HG03571 (cell line): ENCODE measurements around the gene DNAJC21.

Experiments
- ATAC-seq: cut with Tn5 transposase; IDR thresholded peaks from one replicate; pipeline ENCODE4 v1.9.1; 2021; ENCODE audit not compliant: unreplicated experiment

DNAJC21 gene

DNA sequence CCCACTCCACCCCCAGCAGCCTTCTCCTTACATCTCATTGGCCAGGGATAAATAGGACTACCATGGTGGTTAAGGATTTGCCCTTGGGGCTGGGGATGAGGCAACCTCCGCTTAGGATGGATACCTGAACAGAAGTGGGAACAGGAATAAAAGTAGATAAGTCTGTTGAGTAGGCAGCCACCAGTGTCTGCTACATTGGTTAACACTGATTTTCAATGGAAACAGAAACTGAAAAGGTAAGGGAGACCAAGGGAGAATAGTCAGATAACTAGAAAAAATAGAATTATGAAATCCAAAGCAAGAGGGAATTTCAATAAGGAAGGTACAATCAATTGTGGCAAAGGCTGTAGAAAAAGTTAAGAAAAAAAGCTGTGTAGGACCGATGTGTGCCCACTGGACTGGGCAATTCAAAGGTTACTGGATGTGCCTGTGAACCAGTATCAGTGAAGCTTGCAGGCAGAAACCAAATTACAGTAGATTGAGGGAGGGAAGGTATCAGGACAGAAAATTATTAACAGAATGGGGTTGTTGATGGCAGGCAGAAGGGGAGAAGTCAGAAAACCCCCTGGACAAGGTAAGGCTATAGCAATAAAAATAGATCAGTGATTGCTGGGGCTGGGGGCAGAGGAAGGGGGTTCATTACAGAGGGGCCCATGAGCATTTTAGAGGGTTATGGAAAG lies 48.7 kb downstream of the DNAJC21 start:
- ATAC-seq, result peak; percentile 97

DNA sequence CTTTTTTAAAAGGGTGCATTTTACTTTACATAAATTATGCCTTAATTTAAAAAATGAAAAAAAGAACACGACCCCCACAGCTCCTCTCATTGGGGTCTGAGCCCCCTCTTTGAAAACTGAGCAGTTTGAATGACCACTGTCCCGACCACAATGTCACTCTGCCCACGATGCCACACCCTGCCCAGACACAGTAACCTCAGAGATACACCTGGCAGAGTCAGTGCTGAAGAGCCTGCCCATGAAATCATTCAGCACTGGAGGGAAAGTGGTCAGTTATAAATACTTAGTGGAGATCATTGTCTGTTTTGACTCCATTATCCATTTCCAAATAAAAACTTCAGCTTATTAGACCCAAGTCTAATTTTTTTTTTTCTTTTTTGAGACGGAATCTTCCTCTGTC lies 49.3 kb downstream of the DNAJC21 start:
- ATAC-seq, result peak; percentile 40

DNA sequence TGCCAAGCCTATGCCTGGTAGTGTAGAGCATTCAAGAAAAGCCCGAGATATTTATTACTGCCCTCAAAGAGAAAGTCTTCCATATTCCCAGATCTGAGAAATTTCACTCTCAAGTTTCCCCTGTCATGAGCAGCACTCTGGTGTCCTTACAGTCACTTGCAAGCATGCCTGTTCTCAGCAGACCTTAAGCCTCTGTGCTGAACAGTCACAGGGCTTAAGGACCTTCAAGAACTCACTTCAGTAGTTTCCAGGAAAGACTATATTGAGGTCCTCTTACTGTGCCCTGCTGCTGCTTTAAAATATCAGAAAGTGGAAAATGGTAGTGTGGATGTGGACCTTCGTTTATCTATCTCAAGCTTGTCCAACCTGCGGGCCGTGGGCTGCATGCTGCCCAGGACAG lies 53.5 kb downstream of the DNAJC21 start:
- ATAC-seq, result no peak

GRCh38 chr5:34986965-34987364 lies 57.6 kb downstream of the DNAJC21 start:
- no peak for ATAC-seq

GRCh38 chr5:34991486-34992238 lies 62.3 kb downstream of the DNAJC21 start:
- no peak for ATAC-seq

- no peak for ATAC-seq
Measured at GRCh38 chr5:34993951-34994350, 64.6 kb downstream of the DNAJC21 start.

DNA sequence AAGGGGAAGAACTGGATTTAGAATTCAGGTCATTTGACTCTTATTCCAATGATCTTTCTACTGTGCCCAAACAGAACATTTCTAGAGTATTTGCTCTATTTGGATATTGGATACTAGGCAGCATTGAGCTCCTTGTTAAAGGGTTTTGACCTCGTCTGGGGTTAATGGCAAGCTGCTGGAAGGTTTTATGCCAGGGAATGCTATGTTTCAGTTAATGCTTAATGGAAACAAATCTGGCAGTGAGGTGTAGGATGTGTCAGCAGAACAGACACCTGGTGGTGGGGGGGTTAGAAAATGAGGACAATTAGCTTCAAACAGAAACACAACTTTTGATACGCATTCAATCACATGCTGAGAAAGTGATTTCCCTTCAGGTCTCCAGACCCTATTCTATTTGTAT lies 66.9 kb downstream of the DNAJC21 start:
- no peak for ATAC-seq

GRCh38 chr5:34998058-34998789 lies 68.9 kb downstream of the DNAJC21 start:
- no peak for ATAC-seq

DNA sequence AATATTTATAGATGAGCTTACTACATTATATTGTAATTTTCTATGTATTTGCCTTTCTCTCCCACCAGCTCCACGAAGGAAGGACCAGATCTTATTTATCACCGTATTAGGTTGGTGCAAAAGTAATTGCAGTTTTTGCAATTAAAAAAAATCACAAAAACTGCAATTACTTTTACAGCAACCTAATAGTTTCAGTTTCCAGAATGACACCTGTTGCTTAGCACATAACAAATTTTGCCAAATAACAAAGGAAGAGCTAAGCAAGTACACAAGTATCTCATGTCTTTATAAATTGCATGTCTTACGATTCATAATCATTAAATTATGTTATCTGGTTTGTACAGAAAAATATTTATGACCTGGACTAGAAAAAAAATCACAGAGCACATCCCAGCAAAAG lies 72.5 kb downstream of the DNAJC21 start:
- ATAC-seq, result no peak

- no peak for ATAC-seq
Measured at GRCh38 chr5:35002459-35002858, 73.1 kb downstream of the DNAJC21 start.

DNA sequence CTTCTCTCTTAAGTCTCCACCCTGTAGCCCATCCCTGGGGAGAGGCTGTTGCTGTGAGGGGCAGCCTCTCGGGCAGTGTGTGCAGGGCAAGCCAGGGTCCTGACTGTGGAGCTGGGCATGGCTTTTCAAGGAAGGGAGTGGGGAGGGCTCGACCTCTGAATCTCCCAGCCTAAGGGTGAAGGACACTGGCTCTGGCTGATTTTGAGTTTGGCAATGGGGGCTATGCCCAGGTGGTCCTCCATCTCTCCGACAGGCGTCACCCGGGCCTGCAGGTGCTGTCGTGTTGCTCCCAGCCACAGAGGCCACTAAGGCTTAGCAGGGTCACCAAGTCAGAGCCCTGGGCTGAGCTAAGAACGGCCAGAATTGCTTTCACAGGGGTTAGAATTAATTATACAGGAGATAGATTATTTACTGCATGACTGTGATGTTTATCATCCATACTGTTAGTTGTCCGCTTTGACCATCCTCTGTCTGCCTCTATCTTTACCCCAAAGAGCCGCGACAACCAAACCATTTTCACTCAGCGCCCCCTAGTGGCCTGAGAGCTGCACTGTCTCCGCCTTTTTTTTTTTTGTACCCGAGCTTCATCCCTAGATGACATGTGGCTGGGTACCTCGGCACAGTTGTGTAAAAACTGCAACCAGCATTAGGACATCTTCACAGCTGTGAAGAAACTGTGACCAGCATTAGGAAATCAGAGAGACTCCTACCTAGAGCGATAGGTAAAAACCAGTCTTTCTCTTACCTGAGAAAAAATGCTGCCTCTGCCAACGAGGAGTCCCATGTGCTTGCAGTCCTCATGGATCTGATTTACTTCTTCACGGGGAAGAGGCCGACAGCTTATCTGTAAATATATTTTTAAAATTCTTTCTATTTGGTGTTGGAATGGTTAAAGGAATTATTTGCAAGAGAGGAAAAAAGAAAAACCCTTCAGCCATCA lies 73.9 kb downstream of the DNAJC21 start:
- ATAC-seq, result peak; percentile 68

DNA sequence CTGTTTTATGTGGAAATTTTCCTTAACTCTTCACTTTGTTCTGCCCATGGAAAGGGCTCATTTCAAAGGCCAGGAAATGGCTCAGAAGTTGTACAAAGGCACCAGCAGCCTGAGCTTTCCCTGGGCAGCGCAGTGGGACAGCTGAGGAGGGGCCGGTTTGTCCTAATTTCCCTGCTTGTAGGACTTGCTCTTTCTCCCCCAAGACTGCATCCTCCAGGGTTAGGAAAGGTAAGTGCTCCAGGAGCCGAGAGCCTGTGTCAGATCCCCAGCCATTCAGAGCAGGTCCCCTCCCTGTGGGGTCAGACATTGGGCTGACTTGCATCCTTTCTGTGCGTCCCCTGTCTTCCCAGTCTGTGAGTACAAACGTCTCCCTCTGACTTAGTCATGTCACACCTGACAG lies 74.8 kb downstream of the DNAJC21 start:
- no peak for ATAC-seq

DNA sequence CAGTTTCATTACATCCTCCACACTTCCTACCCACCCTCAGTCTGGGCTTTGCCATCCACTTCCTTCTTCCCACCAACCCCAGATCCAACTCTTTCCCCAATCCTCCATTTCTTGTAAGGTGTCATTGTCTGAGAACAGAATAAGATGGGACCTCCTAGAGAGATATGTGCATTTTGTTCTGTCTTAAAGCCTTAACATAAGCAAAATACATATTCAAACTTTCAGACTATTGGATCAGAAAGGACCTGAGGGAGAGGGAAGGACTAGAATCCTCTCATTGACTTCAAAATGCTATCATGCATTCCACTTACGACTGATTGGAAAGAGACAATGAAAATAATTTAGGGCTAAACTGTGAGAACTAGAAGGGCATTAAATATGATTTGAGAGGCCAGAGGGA lies 75.4 kb downstream of the DNAJC21 start:
- no peak for ATAC-seq
